Cerebellar cortex (tissue), 1 donor: ENCODE results near the gene TAF10.

Source experiments
- DNase-seq: peaks from one replicate; pipeline ENCODE4 v3.0.0-alpha.2; 2015; ENCODE audit warnings: low spot score

TAF10 gene

DNA sequence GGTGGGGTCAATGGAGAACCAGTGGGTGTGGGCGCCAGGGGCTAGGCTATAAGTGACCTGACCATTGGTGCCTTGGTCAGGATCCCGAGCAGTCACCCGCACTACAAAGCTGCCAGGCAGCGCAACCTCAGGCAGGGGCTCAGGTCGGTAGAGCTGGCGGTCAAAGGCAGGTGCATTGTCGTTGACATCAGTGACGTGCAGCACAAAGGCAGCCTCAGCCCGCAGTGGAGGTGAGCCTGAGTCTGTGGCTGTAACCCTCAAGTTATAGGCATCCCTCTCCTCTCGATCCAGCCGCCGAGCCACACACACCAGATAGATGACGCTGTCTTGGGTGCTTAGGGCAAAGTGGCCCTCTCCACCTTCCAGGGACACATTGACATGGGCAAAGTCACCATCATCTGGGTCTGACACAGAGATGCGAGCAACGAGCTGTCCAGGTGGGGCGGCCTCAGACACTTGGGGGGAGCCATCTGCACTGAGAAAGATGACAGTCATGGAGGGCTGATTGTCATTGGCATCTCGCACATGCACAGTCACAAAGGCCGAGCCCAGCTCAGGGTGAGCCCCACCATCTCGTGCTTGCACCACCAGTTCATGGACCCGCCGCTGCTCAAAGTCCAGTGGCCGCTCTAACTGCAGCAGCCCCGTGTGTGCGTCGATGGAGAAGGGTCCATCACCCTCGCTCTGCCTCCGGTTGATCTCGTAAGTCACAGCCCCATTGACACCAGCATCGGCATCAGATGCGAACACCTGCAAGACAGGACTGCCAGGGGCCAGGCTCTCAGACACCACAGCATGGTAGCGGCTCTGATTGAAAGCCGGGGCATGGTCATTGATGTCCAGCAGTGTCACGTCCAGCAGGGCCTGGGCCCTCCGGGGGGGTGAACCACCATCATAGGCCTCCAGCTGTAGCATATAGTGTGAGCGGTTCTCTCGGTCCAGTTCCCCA is 28.3 kb upstream of the TAF10 start:
- DNase-seq: no peak

DNA sequence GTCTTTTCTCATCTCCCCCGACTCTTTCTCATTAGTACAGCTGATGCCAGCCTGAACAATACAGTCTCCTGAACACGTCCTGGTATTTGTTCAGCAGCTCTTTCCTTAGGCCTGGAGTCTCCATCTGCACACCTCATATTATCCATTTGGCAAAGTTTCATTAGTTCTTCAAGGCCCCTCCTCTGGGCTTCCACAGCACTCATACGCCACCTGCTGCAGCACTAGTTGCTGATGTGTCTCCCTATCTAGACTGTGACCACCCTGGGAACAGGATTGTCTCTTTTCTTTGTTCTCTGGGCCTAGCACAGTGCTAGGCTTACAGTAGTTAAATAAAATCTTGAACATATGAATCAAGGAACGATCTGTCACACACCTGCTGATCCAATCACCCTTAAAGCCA is 26.4 kb upstream of the TAF10 start:
- no peak for DNase-seq

- no peak for DNase-seq
Observed at GRCh38 chr11:6637871-6638270, 25.9 kb upstream of the TAF10 start.

- no peak for DNase-seq
Observed at GRCh38 chr11:6636480-6636879, 24.5 kb upstream of the TAF10 start.

GRCh38 chr11:6635082-6635932 is 23.3 kb upstream of the TAF10 start:
- DNase-seq: peak; percentile 18

DNA sequence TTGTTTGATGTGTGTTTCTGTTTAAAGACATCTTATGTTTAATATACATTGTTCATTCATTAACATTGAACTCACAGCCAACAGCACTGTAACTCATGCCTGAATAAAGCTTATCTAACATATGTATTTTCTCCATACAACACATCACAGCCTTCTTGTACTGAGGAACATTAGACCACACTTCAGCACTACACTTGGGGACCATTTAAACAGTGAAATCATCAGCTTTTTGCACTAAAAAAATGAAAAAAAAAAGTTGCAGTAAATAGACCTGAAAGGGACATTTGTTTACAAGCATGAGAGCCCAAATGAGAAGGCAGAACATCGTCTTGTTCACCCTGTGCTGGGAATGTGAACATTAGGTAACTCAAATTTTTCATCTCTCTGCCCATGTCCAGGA is 22.5 kb upstream of the TAF10 start:
- DNase-seq: no peak

DNA sequence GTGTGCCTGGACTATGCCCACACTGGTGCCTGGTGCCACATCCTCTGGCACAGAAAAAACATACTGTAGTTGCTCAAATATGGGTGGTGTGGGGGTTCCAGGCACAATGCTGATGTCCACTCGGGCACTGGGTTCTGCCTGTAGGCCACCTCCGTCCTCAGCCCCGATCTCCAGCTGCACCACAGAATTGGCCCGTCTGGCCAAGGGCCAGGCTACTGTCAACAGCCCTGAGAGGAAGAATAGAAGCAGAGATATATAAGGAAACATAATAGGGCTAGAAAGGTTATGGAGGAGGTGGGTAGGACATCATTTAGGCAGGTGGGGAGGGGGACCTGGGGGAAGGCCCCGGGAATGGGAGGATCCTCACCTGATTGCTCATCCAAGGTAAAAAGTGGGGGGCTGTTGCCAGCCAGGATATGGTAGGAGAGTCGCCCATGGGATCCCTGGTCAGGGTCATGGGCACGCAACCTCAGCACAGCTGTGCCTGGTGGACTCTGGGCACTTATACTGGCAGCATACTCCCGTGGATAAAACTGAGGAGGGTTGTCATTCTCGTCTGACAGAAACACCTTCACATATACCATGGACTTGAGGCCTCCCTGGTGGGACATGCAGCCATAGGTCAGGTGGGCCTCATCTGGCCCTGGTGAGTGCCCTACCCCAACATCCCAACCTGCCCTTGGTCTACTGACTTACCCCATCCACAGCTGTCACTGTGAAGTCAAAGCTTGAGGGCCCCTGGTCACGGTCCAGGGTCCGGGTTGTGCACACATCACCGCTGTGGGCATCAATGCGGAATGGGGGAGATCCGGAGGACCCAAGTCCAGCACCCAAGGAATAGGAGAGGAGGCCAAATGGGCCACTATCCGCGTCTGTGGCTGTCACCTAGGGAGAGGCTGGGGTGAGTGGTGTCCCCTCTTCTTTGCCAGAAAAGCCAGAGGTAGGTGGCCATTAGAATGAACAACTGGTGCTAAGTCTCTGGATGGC is 21.7 kb upstream of the TAF10 start:
- DNase-seq: no peak

DNA sequence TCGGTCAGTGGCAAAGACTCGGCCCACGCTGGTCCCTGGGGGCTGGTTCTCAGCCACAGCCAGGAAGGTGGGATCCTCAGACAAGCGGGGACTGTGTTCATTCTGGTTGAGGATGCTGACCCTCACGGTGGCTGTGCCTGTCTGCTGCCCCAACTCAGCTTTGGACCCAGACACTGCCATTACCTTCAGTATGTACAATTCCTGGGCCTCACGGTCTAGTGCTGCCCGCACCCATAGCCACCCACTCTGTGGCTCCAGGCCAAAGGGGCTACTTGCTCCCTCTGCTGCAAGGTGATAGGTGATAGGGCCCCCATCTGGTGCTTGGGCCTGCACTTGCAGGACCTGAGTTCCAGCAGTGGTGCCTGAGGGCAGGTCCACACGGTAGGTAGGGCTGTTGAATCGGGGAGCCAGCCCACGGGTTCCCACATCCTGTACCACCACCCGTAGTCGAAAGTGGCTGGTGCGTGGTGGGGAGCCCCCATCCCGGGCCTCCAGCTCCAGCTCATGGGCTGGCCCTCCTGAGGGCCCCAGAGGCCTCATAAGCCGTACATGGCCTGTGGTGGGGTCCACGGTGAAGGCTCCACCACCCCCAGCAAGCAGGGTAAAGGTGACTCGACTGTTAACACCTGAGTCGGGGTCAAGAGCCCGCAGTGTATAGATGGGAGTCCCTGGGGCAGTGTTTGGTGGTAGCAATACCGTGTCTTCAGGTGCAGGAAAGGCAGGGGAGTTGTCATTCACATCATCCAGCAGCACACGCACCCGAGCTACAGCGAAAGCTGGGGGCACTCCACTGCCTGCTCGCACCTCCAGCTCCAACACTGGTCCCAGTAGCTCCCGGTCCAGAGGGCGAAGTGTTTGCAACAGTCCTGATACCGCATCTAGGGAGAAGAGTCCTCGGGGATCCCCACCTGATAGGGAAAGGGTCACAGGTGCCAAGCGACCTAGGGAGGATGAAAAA is 20.4 kb upstream of the TAF10 start:
- DNase-seq: no peak

DNA sequence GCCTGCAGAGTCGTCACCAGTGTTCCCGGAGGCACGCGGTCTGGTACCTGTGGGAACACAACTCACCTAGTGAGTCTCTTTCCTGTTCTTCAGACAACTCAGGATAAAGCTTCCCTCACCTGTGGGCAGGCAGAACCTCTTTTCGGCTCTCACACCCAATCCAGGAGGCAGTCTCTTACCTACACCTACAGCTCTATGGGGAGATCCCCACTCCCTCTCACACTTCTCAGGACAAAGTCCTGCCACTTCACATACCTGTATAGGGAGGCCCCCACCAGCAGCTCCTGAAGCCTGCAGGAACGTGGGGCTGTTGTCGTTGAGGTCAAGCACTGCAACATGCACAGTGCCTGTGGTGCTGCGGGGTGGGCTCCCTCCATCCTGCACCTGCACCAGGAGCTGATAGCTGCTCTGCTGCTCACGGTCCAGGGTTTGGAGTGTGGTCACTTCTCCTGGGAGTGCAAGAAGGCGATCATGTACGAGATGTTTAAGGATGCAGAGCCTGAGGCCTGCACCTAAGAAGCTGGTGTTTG is 19.4 kb upstream of the TAF10 start:
- no peak for DNase-seq

- DNase-seq: no peak
Observed at GRCh38 chr11:6630632-6631291, 18.7 kb upstream of the TAF10 start.

GRCh38 chr11:6629892-6630631 is 18.0 kb upstream of the TAF10 start:
- no peak for DNase-seq

- DNase-seq: no peak
Observed at GRCh38 chr11:6629573-6629891, 17.5 kb upstream of the TAF10 start.

- no peak for DNase-seq
Observed at GRCh38 chr11:6628526-6628925, 16.5 kb upstream of the TAF10 start.

- no peak for DNase-seq
Observed at GRCh38 chr11:6627762-6628241, 15.8 kb upstream of the TAF10 start.

DNA sequence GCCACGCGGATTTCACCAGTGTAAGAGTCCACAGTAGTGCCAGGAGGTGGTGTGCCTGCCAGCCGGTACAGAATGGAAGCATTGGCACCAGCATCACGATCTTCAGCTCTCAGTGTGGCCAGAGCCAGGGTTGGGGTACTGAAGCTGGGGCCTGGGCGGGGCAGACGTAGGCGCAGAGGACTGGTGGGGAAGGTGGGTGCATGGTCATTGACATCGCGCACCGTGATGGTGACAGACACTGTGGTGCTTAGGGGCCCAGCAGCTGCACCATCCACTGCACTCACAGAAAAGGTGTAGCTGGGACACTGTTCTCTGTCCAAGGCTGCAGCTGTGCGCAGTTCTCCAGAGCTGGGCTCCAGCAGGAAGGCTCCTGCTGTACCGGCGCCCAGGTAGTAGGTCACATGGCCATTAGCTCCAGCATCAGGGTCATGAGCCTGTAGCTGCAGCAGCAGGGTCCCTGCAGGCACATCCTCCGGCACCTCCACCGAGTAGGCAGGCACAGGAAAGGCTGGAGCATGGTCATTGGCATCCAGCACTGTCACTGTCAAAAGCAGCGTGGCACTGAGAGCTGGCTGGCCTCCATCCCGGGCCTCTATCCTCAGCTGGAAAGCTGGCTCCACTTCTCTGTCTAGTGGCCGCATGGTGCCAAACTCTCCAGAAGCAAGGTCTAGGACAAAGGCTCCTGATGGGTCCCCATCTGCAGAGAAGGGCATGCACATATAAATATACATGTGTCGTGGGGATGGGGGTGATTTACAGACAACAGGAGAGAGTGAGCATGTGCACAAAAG is 15.2 kb upstream of the TAF10 start:
- DNase-seq: peak; percentile 54

DNA sequence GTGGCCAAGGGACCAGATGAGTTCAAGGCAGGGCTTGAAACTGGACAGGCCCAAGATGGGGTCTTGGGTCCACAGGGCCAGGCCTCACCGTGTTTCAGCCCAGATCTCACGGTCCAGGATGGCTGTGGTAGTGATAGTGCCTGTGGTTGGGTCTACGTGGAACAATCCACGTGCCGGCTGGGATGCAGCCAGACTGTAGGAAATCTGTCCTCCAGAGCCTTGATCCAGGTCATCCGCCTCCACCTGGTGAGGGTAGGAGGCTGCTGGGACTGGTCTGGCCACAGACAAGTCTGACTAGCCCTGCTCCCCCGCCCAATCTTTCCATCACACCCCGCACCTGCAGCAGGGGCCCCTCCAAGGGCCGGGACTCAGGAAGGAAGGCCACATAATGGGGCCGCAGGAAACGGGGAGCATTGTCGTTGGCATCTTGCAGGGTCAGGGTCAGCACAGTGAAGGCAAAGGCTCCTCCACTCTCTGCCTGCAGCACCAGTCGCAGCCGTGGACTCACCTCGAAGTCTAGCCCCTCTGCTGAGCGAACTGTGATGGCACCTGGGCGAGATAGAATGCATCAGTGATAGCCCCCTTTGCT is 13.9 kb upstream of the TAF10 start:
- no peak for DNase-seq

DNA sequence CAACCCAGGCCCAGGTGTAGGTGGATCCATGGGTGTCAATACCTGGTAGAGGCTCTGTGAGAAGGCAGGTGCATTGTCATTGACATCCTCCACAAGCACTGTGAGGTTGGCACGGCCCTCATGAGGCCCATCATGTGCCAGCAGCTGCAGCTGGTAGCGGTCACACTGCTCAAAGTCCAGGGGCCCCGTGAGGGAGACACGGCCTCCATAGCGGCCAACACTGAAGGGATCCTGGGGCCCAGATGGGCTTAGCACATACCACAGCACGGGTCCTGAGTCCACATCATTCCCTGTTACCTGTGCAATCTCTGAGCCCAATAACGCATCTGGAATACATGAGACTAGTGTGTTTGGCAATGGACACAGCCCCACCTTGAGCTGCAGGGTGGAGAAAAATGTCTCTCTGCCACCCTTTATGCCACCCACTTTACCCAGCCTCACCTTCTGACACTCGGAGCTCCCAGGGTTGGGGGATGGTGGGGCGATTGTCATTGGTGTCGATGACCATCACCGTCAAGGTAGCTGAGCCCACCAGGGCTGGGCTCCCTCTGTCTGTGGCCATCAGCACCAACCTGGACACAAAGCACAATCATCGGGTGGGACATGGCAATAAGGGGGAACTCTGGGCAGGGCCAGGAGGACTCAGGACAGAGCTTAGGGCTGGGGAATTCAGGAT is 13.3 kb upstream of the TAF10 start:
- no peak for DNase-seq
